HG03045 (cell line): Measurements from ENCODE around the gene INF2.
"Not testable (repeated sequence)": the region's sequence is repeated elsewhere in the genome, so short reads cannot be mapped to it uniquely, and the experiment has no call there.

Source experiments
- ATAC-seq: cut with Tn5 transposase; IDR thresholded peaks from one replicate; pipeline ENCODE4 v1.9.1; 2021; ENCODE audit warnings: mild to moderate bottlenecking, moderate library complexity; ENCODE audit not compliant: unreplicated experiment

The INF2 gene

GRCh38 chr14:104657101-104657524 is 32.3 kb upstream of the INF2 start:
- peak; percentile 34 for ATAC-seq

DNA sequence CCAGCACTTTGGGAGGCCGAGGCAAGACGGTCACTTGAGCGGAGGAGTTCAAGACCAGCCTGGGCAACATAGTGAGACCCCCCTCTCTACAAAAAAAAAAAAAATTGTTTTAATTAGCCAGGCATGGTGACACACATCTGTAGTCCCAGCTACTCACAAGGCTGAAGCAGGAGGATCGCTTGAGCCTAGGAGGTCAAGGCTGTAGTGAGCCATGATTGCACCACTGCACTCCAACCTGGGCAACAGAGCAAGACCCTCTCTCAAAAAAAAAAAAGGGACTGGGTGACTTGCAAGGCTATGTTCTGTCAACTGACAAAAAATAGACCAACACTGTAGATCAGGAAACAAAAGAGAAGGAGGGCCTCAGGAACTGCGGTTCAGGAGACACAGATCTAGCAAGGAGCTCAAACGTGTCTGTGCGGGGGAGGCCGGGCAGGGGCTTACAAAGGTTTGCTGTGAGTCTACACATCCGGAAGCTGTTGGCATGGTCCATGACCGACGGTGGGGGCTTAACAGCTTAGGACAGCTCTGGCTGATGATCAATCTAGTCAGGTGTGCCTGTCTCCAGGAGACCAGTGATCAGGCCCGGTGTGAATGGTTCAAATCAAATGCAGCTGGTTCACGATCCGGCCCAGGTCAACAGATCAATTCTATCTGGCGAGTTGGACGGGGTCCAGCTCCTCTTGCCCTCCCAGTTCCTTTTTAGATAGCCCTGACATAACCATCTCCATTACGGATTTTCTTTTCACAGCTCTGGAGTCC is 31.7 kb upstream of the INF2 start:
- no peak for ATAC-seq

DNA sequence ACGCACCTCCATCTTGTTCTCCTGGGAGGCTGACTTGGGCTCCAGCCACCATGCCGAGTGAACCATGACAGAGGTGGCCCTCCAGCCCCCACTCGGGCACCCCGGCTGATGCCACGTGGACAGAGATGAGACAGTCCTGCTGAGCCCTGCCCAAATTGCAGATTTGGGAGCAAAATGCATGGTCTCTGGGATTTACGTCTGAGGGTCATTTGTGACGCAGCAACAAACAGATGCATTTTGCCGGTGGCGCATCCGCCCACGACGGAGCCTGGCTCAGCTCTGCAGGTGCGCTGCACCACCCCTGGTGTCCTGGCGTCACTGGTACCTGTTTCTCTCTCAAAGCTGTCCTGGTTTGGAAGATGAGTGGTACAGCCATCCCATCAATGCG is 31.1 kb upstream of the INF2 start:
- ATAC-seq = no peak

- ATAC-seq = no peak
These were observed 30.3 kb upstream of the INF2 start for GRCh38 chr14:104659146-104659545.

DNA sequence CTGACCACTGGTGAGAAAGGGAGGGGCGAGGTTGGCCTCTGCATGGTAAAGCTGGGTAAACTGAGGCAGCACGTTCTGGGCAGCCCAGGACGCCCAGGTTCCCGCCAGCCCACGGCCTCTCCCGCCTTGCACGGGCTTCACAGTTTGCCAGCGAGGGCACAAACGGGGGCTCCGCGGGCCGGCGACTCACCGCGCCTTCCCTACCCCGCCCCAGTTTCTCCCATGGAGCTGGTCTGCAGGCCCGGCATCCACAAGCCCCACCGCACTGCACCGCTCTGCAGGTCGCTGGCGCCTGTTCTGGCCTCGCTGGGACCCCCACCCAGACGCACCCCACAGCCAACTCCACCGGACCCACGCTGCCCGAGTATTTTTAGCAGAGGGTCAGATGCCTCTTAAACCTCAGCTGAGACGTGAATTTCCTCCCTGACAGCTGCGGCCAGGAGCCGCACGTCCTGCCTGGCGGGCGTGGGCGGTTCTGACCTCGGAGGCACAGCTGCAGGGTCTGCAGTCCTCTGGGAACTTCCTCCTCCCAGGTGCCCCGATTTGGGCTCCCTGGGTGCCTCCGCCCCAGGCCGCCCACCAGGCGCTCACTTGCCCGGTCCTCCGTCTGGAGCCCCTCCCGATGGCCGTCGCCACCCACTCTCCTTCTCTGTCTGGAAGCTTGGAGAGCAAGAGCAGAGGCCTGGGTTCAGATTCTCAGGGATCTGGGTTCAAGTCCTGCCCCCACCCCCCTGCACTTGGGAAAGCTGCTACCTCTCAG is 29.5 kb upstream of the INF2 start:
- no peak for ATAC-seq

DNA sequence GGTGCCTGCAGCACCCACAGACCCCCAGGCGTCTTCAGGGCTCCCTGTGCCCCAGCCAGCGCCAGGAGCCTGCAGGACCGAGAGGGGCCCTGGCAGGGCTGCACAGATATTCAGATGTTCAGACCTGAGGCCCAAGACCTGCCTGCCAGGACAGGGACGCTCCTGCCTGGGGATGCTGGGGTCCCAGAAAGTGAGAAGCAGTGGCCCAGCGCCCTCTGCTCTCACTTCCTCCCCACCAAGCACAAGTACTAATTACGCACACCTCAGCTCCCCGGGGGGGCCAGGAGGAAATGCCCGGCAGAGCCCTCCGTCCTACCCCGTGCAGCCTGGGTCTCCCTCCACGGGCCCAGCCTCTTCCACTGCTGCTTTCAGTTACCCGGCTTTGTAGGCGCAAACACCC is 28.8 kb upstream of the INF2 start:
- no peak for ATAC-seq

DNA sequence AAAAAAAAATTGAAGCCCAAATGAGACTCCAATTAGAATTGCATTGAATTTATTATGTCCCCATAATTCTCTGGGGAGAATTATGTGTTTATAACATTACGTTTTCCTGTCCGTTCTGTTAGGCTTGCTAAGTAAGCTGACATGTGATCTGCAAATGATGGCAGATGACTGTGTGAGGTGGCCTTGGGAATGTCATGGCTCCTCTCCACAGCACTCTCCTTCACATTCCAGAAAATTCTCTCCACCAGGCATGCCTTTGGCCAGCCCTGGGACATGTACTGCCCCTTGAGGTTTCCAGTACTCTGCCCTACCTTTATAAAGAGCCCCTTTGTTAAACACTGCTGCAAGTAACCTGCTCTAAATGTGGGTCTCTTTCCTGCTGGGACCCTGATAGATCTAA is 28.3 kb upstream of the INF2 start:
- ATAC-seq = no peak

GRCh38 chr14:104661528-104662157 is 27.8 kb upstream of the INF2 start:
- not testable (repeated sequence) for ATAC-seq

- not testable (repeated sequence) for ATAC-seq
These were observed 26.9 kb upstream of the INF2 start for GRCh38 chr14:104662472-104662871.

GRCh38 chr14:104664107-104664506 is 25.3 kb upstream of the INF2 start:
- ATAC-seq = no peak

DNA sequence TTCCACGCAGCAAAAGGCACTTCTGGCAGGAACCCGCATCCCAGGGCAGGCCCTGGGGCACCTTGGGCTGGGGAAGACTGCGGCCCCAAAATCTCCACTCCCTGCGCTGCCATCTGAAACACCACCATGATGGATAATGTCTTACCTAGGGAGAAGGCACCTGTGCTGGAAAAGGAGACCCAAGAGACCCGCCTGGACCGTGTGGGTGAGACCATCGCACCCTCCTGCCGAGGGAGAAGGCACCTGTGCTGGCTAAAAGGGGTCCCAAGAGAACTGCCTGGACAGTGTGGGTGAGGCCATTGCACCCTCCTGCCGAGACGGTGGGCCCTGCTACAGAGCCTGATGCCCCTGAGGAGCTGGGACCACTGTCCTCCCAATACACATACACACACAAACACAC is 24.8 kb upstream of the INF2 start:
- ATAC-seq = no peak

DNA sequence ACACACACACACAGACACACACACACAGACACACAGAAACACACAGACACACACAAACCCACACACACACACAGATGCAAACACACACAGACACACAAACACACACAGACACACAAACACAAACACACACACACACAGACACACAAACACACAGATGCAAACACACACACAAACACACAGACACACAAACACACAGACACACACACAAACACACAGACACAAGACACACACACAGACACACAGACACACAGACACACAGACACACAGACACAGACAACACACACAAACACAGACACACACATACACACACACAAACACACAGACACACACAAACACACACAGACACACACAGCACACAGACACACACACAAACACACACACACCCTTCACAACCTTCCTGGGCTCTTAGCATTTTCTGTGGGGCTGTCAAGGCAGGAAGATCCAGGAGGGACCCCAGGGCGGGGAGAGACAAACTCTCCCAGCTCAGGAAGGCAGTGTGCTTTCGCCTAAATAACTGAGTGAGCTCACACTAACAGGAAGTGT is 24.2 kb upstream of the INF2 start:
- ATAC-seq = no peak

DNA sequence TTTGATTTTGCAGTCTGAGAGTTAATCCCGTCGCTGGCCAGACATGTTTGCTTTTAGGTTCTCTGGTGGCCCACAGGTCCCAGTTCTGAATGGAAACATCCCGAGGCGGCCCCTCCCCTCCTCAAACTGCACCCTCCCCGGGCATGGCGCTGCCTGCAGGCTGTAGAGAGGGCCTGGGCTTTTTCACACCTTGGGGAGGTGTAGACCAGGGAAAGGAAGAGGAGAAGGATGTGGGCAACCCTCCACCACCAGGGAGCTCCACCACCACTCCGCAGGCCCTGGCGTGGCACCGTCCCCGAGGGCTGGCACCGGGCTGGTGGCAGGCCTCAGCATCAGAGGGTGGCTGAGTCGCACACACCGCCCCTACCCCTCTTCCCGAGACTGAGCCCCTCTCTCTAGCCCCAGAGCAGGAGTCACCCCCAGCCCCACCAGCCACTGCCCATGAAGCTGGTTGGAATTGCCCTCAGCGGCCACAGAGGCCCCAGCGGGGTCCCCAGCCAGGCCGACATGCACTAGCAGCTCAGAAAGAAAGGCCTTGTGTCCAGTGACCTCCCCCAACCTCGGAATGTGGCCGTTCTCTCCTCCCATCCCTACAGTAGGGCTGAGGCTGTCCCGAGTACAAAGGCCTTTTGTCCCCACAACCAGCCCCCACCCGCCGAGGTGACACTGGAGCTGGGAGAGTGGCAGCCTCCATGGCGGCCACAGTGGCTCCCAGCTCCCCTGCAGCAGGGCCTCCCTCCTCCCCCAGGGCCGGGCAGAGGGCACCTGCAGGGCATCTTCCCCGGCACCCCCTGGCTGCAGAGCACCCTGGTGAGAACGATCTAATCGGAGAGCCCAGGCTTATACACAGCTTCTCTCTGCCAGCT is 23.5 kb upstream of the INF2 start:
- ATAC-seq = no peak

DNA sequence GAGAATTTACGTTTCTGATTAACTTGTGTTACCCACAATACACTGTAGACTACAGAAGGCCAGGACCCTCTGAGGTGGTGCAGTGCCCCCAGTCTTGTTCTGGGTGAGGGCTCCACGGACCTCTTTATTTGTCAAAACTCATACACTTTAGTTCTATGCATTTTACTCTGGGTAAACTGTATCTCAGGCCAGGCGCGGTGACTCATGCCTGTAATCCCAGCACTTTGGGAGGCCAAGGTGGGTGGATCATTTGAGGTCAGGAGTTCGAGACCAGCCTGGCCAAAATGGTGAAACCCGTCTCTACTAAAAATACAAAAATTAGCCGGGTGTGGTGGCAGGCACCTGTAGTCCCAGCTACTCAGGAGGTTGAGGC is 22.9 kb upstream of the INF2 start:
- not testable (repeated sequence) for ATAC-seq

- ATAC-seq = no peak
These were observed 22.4 kb upstream of the INF2 start for GRCh38 chr14:104666981-104667380.

GRCh38 chr14:104669697-104670096 is 19.7 kb upstream of the INF2 start:
- ATAC-seq = no peak

- not testable (repeated sequence) for ATAC-seq
These were observed 18.0 kb upstream of the INF2 start for GRCh38 chr14:104671330-104671977.

DNA sequence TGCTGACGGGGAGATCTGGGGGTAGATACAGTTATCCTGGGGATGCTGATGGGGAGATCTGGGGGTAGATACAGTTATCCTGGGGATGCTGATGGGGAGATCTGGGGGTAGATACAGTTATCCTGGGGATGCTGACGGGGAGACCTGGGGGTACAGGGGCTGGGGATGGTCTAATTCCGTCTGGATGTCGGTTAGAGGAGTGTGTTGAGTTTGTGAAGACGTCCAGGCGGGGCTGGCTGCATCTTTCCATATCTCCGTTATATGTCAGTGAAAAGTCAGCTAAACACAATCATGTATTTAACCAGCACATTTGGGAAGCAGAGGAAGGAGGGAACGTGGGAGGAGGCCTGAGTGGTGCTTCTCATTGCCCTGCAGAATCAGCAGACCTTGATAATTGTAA is 17.3 kb upstream of the INF2 start:
- not testable (repeated sequence) for ATAC-seq

- ATAC-seq = no peak
These were observed 15.9 kb upstream of the INF2 start for GRCh38 chr14:104673481-104673880.

- no peak for ATAC-seq
These were observed 14.0 kb upstream of the INF2 start for GRCh38 chr14:104675447-104675846.
